Measurements from ENCODE around the gene CBARP.

DNA sequence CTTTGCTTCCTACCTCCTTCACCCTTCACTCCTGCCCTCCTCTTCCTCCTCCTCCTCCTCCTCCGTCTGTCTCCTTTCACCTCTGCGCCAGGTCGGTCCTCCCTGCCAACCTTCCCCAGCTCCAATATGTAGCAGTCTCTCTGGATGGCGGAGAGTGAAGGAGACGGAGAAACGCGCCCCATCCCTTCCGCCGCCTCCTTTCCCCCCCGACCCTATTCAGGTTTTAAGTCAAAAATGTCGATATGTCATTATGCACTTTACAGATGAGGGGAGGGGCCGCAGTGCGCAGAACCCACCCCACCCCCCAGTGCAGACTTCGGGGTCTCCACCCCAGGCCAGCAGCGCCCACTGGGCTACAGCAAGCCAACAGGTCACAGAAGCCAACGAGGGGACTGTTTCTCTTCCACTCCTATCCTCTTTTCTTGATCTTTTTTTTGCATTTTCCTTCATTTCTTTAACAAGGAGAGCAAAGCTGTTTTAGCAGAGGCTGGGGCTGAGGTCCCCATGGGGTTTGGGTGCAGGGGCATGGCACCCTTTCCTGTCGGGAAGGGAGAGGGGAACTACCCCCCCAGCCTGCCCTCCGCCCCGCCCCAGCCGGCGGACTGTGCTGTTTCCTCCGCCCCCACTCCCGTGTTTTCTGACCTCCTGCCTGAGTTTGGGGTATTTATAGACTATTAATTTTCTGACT, 19.8 kb upstream of the CBARP start:
- no peak for TF ChIP-seq EZH2 (IDR thresholded peaks at IDR 0.05; ENCODE audit: borderline replicate concordance, low read depth, low read length, severe bottlenecking)
- no peak for TF ChIP-seq POLR2A (IDR thresholded peaks at IDR 0.05; ENCODE audit: low read depth, low read length)
- no peak for TF ChIP-seq CTCF (IDR thresholded peaks at IDR 0.05; ENCODE audit: extremely low read depth in 1 of 2, insufficient read depth in 1 of 2, low read depth in 1 of 2, low read length in 2 of 2)
- TF ChIP-seq POLR2AphosphoS5 (IDR thresholded peaks at IDR 0.05; ENCODE audit: insufficient read depth, low read depth, low read length) = no peak
